GM12874 (cell line): Measurements from ENCODE around the gene PAXX.

ENCODE experiments used
- CTCF ChIP-seq: IDR thresholded peaks from 2 replicates; pipeline ENCODE4 v1.5.1; 2011; ENCODE audit warnings: low read depth, mild to moderate bottlenecking, control low read depth, low read length, moderate library complexity; ENCODE audit not compliant: insufficient read depth

The PAXX gene

GRCh38 chr9:137007108-137007815, 15.0 kb downstream of the PAXX start:
- TF ChIP-seq CTCF, result no peak

- TF ChIP-seq CTCF, result no peak
Observed at GRCh38 chr9:137007816-137008270, 15.6 kb downstream of the PAXX start.

GRCh38 chr9:137008312-137008711, 16.1 kb downstream of the PAXX start:
- no peak for TF ChIP-seq CTCF

- no peak for TF ChIP-seq CTCF
Observed at GRCh38 chr9:137009217-137009616, 17.0 kb downstream of the PAXX start.

- no peak for TF ChIP-seq CTCF
Observed at GRCh38 chr9:137009938-137010732, 17.9 kb downstream of the PAXX start.

- no peak for TF ChIP-seq CTCF
Observed at GRCh38 chr9:137011156-137011555, 18.9 kb downstream of the PAXX start.

- no peak for TF ChIP-seq CTCF
Observed at GRCh38 chr9:137011907-137012675, 19.9 kb downstream of the PAXX start.
